Suprapubic skin (tissue), 3 donors: ENCODE data around the gene SLC7A11.

ENCODE experiments used
- CTCF ChIP-seq, 2 donors: fragments of 200-600 bp in 1 of 2; fragments of 450-650 bp in 1 of 2; sonication (generic) in 1 of 2; IDR thresholded peaks; one replicate each; pipeline ENCODE4 v1.5.1; 2016 to 2019; ENCODE audit warnings: antibody characterized with exemption in 2 of 2, mild to moderate bottlenecking in 1 of 2, moderate library complexity in 1 of 2
- POLR2AphosphoS5 ChIP-seq, 3 donors: sonication (generic); formaldehyde crosslinking; IDR thresholded peaks; one replicate each; pipeline ENCODE4 v1.6.1; 2017; ENCODE audit warnings: antibody characterized with exemption in 3 of 3

- no peak for TF ChIP-seq CTCF (IDR thresholded peaks at IDR 0.05)
- TF ChIP-seq POLR2AphosphoS5 (IDR thresholded peaks at IDR 0.05), result no peak
These were observed 3.4 kb downstream of the SLC7A11 start for GRCh38 chr4:138238521-138239292.
